Fibroblast of lung (primary cell): ENCODE data around the gene CCL26. TPM values are rescaled to one million over a fixed set of nuclear protein-coding genes. Genes with fewer than 3 reads are reported as not detected.
"Not testable (repeated sequence)": the region's sequence is repeated elsewhere in the genome, so short reads cannot be mapped to it uniquely, and the experiment has no call there.

Experiments
- DNase-seq, 2 donors: peaks; one replicate each; pipeline versions ENCODE4 v3.0.0 to v3.0.0-alpha.2; 2010; ENCODE audit warnings: low read depth in 2 of 2
- H2AFZ ChIP-seq: 2 replicates; pipeline ENCODE4 v1.5.1; 2012; ENCODE audit warnings: low read length, control low read depth, inconsistent platforms
- H3K27ac ChIP-seq: 2 replicates; pipeline ENCODE4 v1.5.1; 2011; ENCODE audit warnings: low read length, control low read depth; ENCODE audit not compliant: insufficient read depth
- H3K27me3 ChIP-seq: 2 replicates; pipeline ENCODE4 v1.5.1; 2011; ENCODE audit warnings: mild to moderate bottlenecking, low read length; ENCODE audit not compliant: control insufficient read depth, insufficient read depth
- H3K36me3 ChIP-seq: 2 replicates; pipeline ENCODE4 v1.5.1; 2011; ENCODE audit warnings: low read length; ENCODE audit not compliant: control insufficient read depth, insufficient read depth
- H3K4me1 ChIP-seq: 2 replicates; pipeline ENCODE4 v1.5.1; 2011; ENCODE audit warnings: low read length; ENCODE audit not compliant: control insufficient read depth, insufficient read depth; ENCODE audit errors: extremely low read depth
- H3K4me2 ChIP-seq: 2 replicates; pipeline ENCODE4 v1.5.1; 2011; ENCODE audit warnings: low read length, control low read depth; ENCODE audit not compliant: insufficient read depth; ENCODE audit errors: extremely low read depth
- H3K4me3 ChIP-seq, 4 experiments: fragments of 200-600 bp in 1 of 4; sonication (generic) in 1 of 4; replicated peaks in 1 of 4; 2 replicates each; pipeline ENCODE4 v1.5.1; 2011 to 2016; ENCODE audit warnings: low read length in 4 of 4, low read depth in 3 of 4, mild to moderate bottlenecking in 3 of 4, control low read depth in 2 of 4, inconsistent platforms in 1 of 4, mixed read lengths in 1 of 4; ENCODE audit not compliant: insufficient read depth in 1 of 4; ENCODE audit errors: control extremely low read depth in 1 of 4
- H3K79me2 ChIP-seq: 2 replicates; pipeline ENCODE4 v1.5.1; 2012; ENCODE audit warnings: mild to moderate bottlenecking, low read length, inconsistent platforms; ENCODE audit not compliant: control insufficient read depth, insufficient read depth
- H3K9ac ChIP-seq: 2 replicates; pipeline ENCODE4 v1.5.1; 2011; ENCODE audit warnings: mild to moderate bottlenecking, low read length, control low read depth; ENCODE audit not compliant: insufficient read depth
- H3K9me3 ChIP-seq: 2 replicates; pipeline ENCODE4 v1.5.1; 2012; ENCODE audit warnings: low read depth, low read length; ENCODE audit not compliant: control insufficient read depth, insufficient read depth
- H4K20me1 ChIP-seq: 2 replicates; pipeline ENCODE4 v1.5.1; 2011; ENCODE audit warnings: low read length; ENCODE audit not compliant: control insufficient read depth, insufficient read depth; ENCODE audit errors: extremely low read depth
- EZH2 ChIP-seq: IDR thresholded peaks from 2 replicates; pipeline ENCODE4 v1.5.1; 2012; ENCODE audit warnings: low read length, control low read depth, mild to moderate bottlenecking; ENCODE audit errors: missing control alignments
- polyA plus RNA-seq, 2 donors: library from polyadenylated mRNA; depleted of rRNA in 1 of 2; stranded (reverse) in 1 of 2; unstranded in 1 of 2; fragments of >200 nt; gene quantifications; 2 replicates each; pipeline ENCODE4 v1.2.1, GENCODE V29; 2011 to 2012; ENCODE audit warnings: missing spikeins in 1 of 2
- total RNA-seq: library from RNA; depleted of rRNA; stranded (reverse); fragments of >200 nt; gene quantifications from 2 replicates; pipeline ENCODE4 v1.2.1, GENCODE V29; 2014
- TF ChIP-seq, protein P1 (sequence below), 2 donors: IDR thresholded peaks in 1 of 2; conservative IDR thresholded peaks in 1 of 2; 1 replicate in 1 of 2; 2 replicates in 1 of 2; pipeline ENCODE4 v1.5.1; 2011 to 2012; ENCODE audit warnings: low read length in 2 of 2, control low read depth in 1 of 2, inconsistent platforms in 1 of 2, low read depth in 1 of 2, mild to moderate bottlenecking in 1 of 2

Gene CCL26
- total and polyA plus RNA-seq, 2 donors (not counting 1 experiment from before 2014, with no cell fraction given): 0.94 to 1.2 TPM

DNA sequence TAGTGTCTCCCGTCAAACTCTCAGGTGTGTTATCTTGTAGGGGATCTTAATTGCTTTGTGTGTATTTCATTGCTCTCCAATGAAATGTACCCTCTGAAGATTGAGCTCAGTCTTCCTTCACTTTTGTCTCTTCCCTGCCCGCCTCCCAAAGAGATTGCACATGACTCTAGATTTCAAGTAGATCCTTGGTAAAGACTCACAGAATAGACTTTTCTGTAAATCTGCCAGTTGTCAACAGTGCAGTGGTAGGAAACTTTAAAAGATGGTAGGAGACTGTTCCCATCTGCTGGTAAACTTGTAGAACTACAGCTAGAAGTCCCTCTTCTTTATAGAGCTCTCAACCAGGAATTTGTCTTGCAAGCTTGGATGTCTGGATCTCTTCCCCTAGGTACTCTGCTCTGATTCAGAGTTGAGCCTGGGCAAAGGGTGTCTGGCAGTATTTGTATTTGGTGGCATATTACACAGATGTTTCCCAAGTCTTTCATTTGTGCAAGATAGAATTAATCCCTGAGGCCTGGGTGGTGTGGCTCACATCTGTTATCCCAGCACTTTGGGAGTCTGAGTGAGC, 9.6 kb downstream of the CCL26 start:
- Histone ChIP-seq H4K20me1 (no peaks in the 10 kb centered on the region), H3K4me1 (no peaks in the 10 kb centered on the region), H3K4me2 (no peak overlapping the region), H3K9me3 (no peaks in the 10 kb centered on the region), H3K79me2 (no peaks in the 10 kb centered on the region), H3K27me3 (no peaks in the 10 kb centered on the region), H3K27ac (no peak overlapping the region), H3K4me3 (no peak overlapping the region), H3K36me3 (no peaks in the 10 kb centered on the region), H2AFZ (no peak overlapping the region), H3K9ac (no peak overlapping the region)
- peak; percentile 64 to 85 for DNase-seq
- TF ChIP-seq EZH2: no peak
- TF ChIP-seq, protein P1, sequence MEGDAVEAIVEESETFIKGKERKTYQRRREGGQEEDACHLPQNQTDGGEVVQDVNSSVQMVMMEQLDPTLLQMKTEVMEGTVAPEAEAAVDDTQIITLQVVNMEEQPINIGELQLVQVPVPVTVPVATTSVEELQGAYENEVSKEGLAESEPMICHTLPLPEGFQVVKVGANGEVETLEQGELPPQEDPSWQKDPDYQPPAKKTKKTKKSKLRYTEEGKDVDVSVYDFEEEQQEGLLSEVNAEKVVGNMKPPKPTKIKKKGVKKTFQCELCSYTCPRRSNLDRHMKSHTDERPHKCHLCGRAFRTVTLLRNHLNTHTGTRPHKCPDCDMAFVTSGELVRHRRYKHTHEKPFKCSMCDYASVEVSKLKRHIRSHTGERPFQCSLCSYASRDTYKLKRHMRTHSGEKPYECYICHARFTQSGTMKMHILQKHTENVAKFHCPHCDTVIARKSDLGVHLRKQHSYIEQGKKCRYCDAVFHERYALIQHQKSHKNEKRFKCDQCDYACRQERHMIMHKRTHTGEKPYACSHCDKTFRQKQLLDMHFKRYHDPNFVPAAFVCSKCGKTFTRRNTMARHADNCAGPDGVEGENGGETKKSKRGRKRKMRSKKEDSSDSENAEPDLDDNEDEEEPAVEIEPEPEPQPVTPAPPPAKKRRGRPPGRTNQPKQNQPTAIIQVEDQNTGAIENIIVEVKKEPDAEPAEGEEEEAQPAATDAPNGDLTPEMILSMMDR (conservative IDR thresholded peaks at IDR 0.05 in 1 of 2, IDR thresholded peaks at IDR 0.05 in 1 of 2; ENCODE audit: low read depth in 1 of 2, low read length in 2 of 2): peak; percentile 74 to 77

GRCh38 chr7:75761801-75762200, 10.2 kb downstream of the CCL26 start:
- not testable (repeated sequence) for DNase-seq, H3K36me3 ChIP-seq, H3K27ac ChIP-seq, H3K4me2 ChIP-seq, H3K9ac ChIP-seq, H3K9me3 ChIP-seq, H4K20me1 ChIP-seq, H3K4me1 ChIP-seq, H3K79me2 ChIP-seq, H2AFZ ChIP-seq, H3K27me3 ChIP-seq, H3K4me3 ChIP-seq

- no peaks in the 10 kb centered on the region for H3K4me1 ChIP-seq
- no peaks in the 10 kb centered on the region for H3K9me3 ChIP-seq
- H3K79me2 ChIP-seq: no peaks in the 10 kb centered on the region
- no peak overlapping the region for H3K9ac ChIP-seq
- TF ChIP-seq EZH2: no peak
- TF ChIP-seq, protein P1 (conservative IDR thresholded peaks at IDR 0.05 in 1 of 2, IDR thresholded peaks at IDR 0.05 in 1 of 2; ENCODE audit: low read depth in 1 of 2, low read length in 2 of 2): no peak
- no peak overlapping the region for H3K27ac ChIP-seq
- DNase-seq: peak in 1 of 2 donors; percentile 31
- H2AFZ ChIP-seq: no peak overlapping the region
- H3K4me2 ChIP-seq: no peak overlapping the region
- no peaks in the 10 kb centered on the region for H3K27me3 ChIP-seq
- H4K20me1 ChIP-seq: no peaks in the 10 kb centered on the region
- no peaks in the 10 kb centered on the region for H3K36me3 ChIP-seq
- no peak overlapping the region for H3K4me3 ChIP-seq
These were observed 13.5 kb downstream of the CCL26 start for GRCh38 chr7:75758491-75758890.
